ENCODE results near the gene JMJD6. TPM values are rescaled to one million over a fixed set of nuclear protein-coding genes. Genes with fewer than 3 reads are reported as not detected.

The JMJD6 gene
- total and polyA plus RNA-seq, 9 of the 15 experiments (the other 6 are each of a cell fraction or from before 2014, with no cell fraction given): 2.5 to 52.3 (median 36.3) TPM

DNA sequence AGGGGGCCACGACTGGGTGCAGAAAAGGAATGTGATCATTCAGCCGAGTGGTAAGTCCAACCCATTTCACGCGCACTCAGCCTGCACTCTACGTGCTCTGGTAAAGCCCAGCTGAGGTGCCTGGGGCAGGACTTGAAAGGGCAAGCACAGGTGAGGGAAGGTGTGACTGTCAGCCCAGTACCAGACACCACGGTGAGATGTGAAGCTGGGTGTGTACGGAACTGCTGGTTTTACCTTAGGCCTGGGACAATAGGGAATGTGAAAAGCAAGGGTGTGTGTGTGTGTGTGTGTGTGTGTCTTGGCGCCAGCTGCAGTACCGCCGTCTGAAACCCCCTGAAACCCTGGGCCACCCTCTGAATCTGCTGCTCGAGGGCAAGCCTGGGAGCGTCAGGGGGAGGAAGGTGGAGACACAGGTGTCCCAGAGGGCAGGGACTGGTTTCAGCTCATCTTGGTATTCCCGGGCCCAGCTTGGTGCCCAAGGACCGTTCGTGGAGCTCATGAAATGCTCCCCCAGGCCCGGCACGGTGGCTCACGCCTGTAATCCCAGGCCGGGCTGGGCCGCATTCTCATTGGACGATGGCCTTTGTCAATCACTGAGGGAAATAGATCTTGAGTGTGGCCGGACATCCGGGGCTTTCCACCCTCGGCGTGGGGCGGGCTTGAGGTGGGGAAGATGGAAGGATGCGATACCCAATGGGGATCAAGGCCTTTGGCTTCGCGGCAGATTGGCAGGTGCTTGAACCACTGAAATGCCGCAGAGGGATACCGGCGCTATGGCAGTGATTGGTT is 55.1 kb downstream of the JMJD6 start (continued):
- no peak for TF ChIP-seq SETDB1 (IDR thresholded peaks at IDR 0.05; ENCODE audit: low read length)
- TF ChIP-seq SAP30 (IDR thresholded peaks at IDR 0.05; ENCODE audit: borderline replicate concordance, insufficient read depth, low read depth, low read length, poor library complexity, severe bottlenecking): no peak
- no peak for TF ChIP-seq MYBL2 (IDR thresholded peaks at IDR 0.05; ENCODE audit: low read depth)
- TF ChIP-seq MYBL2 (CRISPR knock-in tag; IDR thresholded peaks at IDR 0.05; ENCODE audit: borderline replicate concordance): no peak
- TF ChIP-seq CHD4 (IDR thresholded peaks at IDR 0.05; ENCODE audit: insufficient read depth, insufficient replicate concordance, low read depth, low read length, poor library complexity, severe bottlenecking): no peak
- no peak for TF ChIP-seq MAFK (IDR thresholded peaks at IDR 0.05; ENCODE audit: low read length)
- no peak for TF ChIP-seq KLF6 (CRISPR knock-in tag; IDR thresholded peaks at IDR 0.05; ENCODE audit: borderline replicate concordance)
- 0 out of 4 replicates have a peak, but pooled peaks of 1 of the 2 experiments have one; percentile 14 for TF ChIP-seq MCM7 (IDR thresholded peaks at IDR 0.05)
- TF ChIP-seq ETS2 (tag; IDR thresholded peaks at IDR 0.05; ENCODE audit: borderline replicate concordance, poor library complexity, severe bottlenecking): no peak
- TF ChIP-seq SRSF9 (IDR thresholded peaks at IDR 0.05; ENCODE audit: borderline replicate concordance, low read depth, low read length): no peak
- no peak for TF ChIP-seq SRSF3 (IDR thresholded peaks at IDR 0.05; ENCODE audit: insufficient read depth, low read length)
- no peak for TF ChIP-seq CBX8 (IDR thresholded peaks at IDR 0.05; ENCODE audit: borderline replicate concordance, extremely low read depth, low read depth, low read length, poor library complexity, severe bottlenecking)
- TF ChIP-seq ZNF766 (CRISPR knock-in tag; conservative IDR thresholded peaks at IDR 0.05): no peak
- no peak for TF ChIP-seq IRF2 (CRISPR knock-in tag; IDR thresholded peaks at IDR 0.05)
- TF ChIP-seq, protein P1, sequence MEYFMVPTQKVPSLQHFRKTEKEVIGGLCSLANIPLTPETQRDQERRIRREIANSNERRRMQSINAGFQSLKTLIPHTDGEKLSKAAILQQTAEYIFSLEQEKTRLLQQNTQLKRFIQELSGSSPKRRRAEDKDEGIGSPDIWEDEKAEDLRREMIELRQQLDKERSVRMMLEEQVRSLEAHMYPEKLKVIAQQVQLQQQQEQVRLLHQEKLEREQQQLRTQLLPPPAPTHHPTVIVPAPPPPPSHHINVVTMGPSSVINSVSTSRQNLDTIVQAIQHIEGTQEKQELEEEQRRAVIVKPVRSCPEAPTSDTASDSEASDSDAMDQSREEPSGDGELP (CRISPR knock-in tag; IDR thresholded peaks at IDR 0.05; ENCODE audit: borderline replicate concordance): peak; percentile 65; the same call in 1 of the 2 replicates
- TF ChIP-seq, protein P2, sequence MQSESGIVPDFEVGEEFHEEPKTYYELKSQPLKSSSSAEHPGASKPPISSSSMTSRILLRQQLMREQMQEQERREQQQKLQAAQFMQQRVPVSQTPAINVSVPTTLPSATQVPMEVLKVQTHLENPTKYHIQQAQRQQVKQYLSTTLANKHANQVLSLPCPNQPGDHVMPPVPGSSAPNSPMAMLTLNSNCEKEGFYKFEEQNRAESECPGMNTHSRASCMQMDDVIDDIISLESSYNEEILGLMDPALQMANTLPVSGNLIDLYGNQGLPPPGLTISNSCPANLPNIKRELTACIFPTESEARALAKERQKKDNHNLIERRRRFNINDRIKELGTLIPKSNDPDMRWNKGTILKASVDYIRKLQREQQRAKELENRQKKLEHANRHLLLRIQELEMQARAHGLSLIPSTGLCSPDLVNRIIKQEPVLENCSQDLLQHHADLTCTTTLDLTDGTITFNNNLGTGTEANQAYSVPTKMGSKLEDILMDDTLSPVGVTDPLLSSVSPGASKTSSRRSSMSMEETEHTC (IDR thresholded peaks at IDR 0.05): no peak
- no peak for TF ChIP-seq COPS2 (conservative IDR thresholded peaks at IDR 0.05)
- TF ChIP-seq, protein P3, sequence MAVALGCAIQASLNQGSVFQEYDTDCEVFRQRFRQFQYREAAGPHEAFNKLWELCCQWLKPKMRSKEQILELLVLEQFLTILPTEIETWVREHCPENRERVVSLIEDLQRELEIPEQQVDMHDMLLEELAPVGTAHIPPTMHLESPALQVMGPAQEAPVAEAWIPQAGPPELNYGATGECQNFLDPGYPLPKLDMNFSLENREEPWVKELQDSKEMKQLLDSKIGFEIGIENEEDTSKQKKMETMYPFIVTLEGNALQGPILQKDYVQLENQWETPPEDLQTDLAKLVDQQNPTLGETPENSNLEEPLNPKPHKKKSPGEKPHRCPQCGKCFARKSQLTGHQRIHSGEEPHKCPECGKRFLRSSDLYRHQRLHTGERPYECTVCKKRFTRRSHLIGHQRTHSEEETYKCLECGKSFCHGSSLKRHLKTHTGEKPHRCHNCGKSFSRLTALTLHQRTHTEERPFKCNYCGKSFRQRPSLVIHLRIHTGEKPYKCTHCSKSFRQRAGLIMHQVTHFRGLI (CRISPR knock-in tag; IDR thresholded peaks at IDR 0.05): no peak
- TF ChIP-seq ILF3 (IDR thresholded peaks at IDR 0.05; ENCODE audit: borderline replicate concordance): no peak
- no peak for TF ChIP-seq ZNF584 (CRISPR knock-in tag; IDR thresholded peaks at IDR 0.05; ENCODE audit: low read depth)
- TF ChIP-seq ZNF431 (CRISPR knock-in tag; IDR thresholded peaks at IDR 0.05): 0 out of 2 replicates have a peak, but pooled peaks have one; percentile 22
- no peak; the same call in 1 of the 2 replicates for TF ChIP-seq POLR2H (tag; IDR thresholded peaks at IDR 0.05; ENCODE audit: low read depth)
- TF ChIP-seq RBM39 (optimal IDR thresholded peaks at IDR 0.05; ENCODE audit: low read depth, low read length): no peak
- no peak for TF ChIP-seq RUNX1 (IDR thresholded peaks at IDR 0.05; ENCODE audit: low read depth)
